K562 (cell line): Measurements from ENCODE around the gene WFIKKN2.

Experiments
- CTCF ChIP-seq, 3 experiments: IDR thresholded peaks in 2 of 3; conservative IDR thresholded peaks in 1 of 3; 2 replicates each; pipeline ENCODE4 v1.5.1; 2011 to 2012; ENCODE audit warnings: low read length in 3 of 3, mild to moderate bottlenecking in 3 of 3, control low read depth in 2 of 3, improper control_type of control experiment in 1 of 3, inconsistent platforms in 1 of 3, low read depth in 1 of 3, mixed read lengths in 1 of 3, moderate library complexity in 1 of 3; ENCODE audit not compliant: insufficient read depth in 2 of 3
- EZH2 ChIP-seq: IDR thresholded peaks from 2 replicates; pipeline ENCODE4 v1.6.1; 2012; ENCODE audit warnings: low read depth, mild to moderate bottlenecking, inconsistent platforms, low read length, borderline replicate concordance
- FOXM1 ChIP-seq, 2 experiments: fragments of 450-650 bp in 1 of 2; sonication (generic) in 1 of 2; formaldehyde crosslinking in 1 of 2; IDR thresholded peaks; 2 replicates each; pipeline versions ENCODE4 v1.6.1 to v1.9.0; 2017 to 2022; ENCODE audit warnings: low read depth in 2 of 2, mild to moderate bottlenecking in 2 of 2, missing genetic modification reagents in 1 of 2, moderate library complexity in 1 of 2
- GMEB1 ChIP-seq: fragments of 250-450 bp; sonication (Bioruptor Pico); IDR thresholded peaks from 2 replicates; pipeline ENCODE4 v1.4.0; 2020; ENCODE audit warnings: mild to moderate bottlenecking
- SREBF2 ChIP-seq: sonication (generic); formaldehyde crosslinking; IDR thresholded peaks from 2 replicates; pipeline ENCODE4 v1.4.0; 2020; ENCODE audit warnings: mild to moderate bottlenecking, missing genetic modification reagents
- TBL1XR1 ChIP-seq, 2 experiments: IDR thresholded peaks; 2 replicates each; pipeline ENCODE4 v1.6.1; 2012; ENCODE audit warnings: improper control_type of control experiment in 2 of 2, low read length in 2 of 2, mild to moderate bottlenecking in 1 of 2
- USF1 ChIP-seq: sonication (generic); formaldehyde crosslinking; IDR thresholded peaks from 2 replicates; pipeline ENCODE4 v1.9.0; 2022; ENCODE audit warnings: mild to moderate bottlenecking, missing genetic modification reagents
- ZBED1 ChIP-seq: IDR thresholded peaks from 2 replicates; pipeline ENCODE4 v1.6.1; 2014
- ZBTB26 ChIP-seq: fragments of 450-650 bp; formaldehyde crosslinking; IDR thresholded peaks from 2 replicates; pipeline ENCODE4 v1.4.0; 2022; ENCODE audit warnings: missing genetic modification characterization

GRCh38 chr17:50864747-50865059, 29.3 kb downstream of the WFIKKN2 start:
- no peak for TF ChIP-seq GMEB1 (CRISPR knock-in tag)
- TF ChIP-seq EZH2 = no peak
- no peak for TF ChIP-seq ZBTB26 (CRISPR knock-in tag)
- TF ChIP-seq FOXM1 (IDR thresholded peaks at IDR 0.05; ENCODE audit: low read depth) = no peak
- TF ChIP-seq FOXM1 (CRISPR knock-in tag; IDR thresholded peaks at IDR 0.05; ENCODE audit: low read depth) = no peak
- TF ChIP-seq CTCF (IDR thresholded peaks at IDR 0.05 in 2 of 3, conservative IDR thresholded peaks at IDR 0.05 in 1 of 3; ENCODE audit: insufficient read depth in 2 of 3, low read depth in 1 of 3, low read length in 3 of 3) = no peak
- no peak for TF ChIP-seq USF1
- TF ChIP-seq TBL1XR1 (IDR thresholded peaks at IDR 0.05; ENCODE audit: low read length in 2 of 2) = no peak
- TF ChIP-seq ZBED1 = no peak
- no peak for TF ChIP-seq SREBF2 (CRISPR knock-in tag)
